ENCODE measurements around the gene GGCT. TPM values are rescaled to one million over a fixed set of nuclear protein-coding genes. Genes with fewer than 3 reads are reported as not detected.

Gene GGCT
- total RNA-seq, 2 experiments from 2014 or later: 34.2 to 37.7 TPM

DNA sequence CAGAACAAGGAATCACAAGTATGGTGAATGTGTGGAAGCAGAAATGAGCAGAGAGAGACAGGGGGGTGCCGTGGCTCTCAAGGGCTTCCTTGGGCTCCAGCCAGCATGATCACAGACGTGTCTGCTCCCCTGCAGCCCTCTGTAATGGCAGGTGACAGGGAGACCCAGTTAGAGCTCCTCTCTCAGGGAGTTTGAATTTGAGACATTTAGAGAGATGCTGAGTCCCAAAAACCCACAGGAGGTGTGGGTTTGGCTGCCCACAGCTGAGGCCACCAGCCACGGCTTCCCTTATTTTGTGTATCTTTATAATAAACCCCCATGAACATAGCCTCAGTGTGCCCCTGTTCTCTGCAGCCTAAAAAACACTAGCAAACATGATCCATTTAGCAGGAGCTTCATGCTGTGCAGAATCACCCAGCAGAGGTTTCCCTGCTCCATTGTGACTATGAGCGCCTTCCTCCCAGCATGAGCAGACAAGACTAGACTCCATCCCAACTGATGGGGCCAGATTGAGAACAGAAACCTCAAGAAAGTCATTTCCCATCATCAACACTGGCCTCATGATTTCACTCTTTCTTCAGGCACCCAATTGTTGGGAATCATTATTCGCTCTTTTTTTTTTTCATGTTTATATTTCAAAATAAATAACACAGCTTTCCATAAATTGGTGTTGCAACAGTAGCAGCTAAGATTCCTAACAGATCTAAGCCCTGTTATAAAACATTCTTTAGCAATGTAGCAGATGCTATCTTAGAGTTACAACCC is 39.4 kb downstream of the GGCT start:
- POLR2A ChIA-PET: interaction anchor here (0.9 kb wide), 1 partner anchor 102 kb away, joined by 4 read pairs; no protein-coding TSS in a partner anchor
- no peak for DNase-seq
- Mint-ChIP-seq H3K4me1 (peaks cover 35% of the 10 kb centered on the region), H3K4me3 (no peak overlapping the region), H3K27me3 (no peaks in the 10 kb centered on the region), H3K27ac (no peak overlapping the region), H3K36me3 (ENCODE audit: low read depth) (peaks cover 13% of the 10 kb centered on the region), H3K9me3 (no peaks in the 10 kb centered on the region)
- CTCF ChIA-PET: interaction anchor here (0.8 to 1.3 kb wide), 3 partner anchors 10 to 99 kb away, joined by 3 to 5 read pairs (median 3); no protein-coding TSS in a partner anchor

- Mint-ChIP-seq H3K4me3 (no peak overlapping the region), H3K27me3 (no peaks in the 10 kb centered on the region), H3K9me3 (no peaks in the 10 kb centered on the region), H3K27ac (no peak overlapping the region), H3K4me1 (peaks cover 32% of the 10 kb centered on the region), H3K36me3 (ENCODE audit: low read depth) (peaks cover 18% of the 10 kb centered on the region)
- ChIA-PET CTCF (interaction anchor here (1.3 kb wide), 1 partner anchor 100 kb away, joined by 3 read pairs; no protein-coding TSS in a partner anchor), POLR2A (interaction anchor here (0.6 to 1.1 kb wide), 2 partner anchors 14 to 130 kb away, joined by 4 to 7 read pairs; partner anchors contain the start of gene NOD1)
- DNase-seq: no peak
These were observed 40.4 kb downstream of the GGCT start for GRCh38 chr7:30464231-30464671.

DNA sequence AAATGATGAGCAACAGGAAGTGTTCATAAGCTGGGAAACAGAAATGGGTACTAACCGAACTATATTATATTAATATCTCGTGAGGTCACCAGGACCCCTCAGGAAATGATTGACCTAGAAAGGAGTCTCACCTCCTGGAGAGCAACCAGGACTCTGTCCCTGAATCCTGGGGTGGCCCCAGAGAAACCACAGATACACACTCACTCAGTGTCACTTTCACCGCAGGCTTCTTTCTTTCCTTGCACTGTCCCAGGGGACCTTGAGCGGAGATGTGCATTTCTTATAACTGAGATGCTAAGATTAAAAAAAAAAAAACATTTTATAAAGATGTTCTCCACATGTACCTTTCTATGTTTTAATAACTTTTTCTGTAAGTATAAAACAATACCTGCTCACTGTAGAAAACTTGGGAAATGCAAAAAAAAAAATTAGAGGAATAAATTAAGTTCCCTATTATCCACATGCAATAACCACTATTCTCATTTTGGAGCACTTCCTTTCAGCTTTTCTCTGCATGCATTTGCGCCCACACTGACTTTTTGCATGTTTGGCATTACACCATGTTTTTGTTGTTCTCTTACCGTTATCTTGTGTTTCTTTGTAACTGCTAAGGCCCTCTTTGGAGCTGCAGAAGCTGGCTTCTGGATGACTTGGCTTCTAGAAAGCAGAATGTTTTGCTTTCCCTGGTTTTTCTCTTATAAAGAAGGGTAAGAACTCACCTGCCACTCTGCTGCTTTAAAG is 41.1 kb downstream of the GGCT start:
- H3K4me3 Mint-ChIP-seq: no peak overlapping the region
- H3K27ac Mint-ChIP-seq: no peak overlapping the region
- DNase-seq: no peak
- H3K4me1 Mint-ChIP-seq: peaks cover 26% of the 10 kb centered on the region
- POLR2A ChIA-PET: interaction anchor here (0.6 to 1.1 kb wide), 2 partner anchors 14 to 130 kb away, joined by 4 to 7 read pairs; partner anchors contain the start of gene NOD1
- CTCF ChIA-PET: no interaction called here
- no peaks in the 10 kb centered on the region for H3K9me3 Mint-ChIP-seq
- no peaks in the 10 kb centered on the region for H3K27me3 Mint-ChIP-seq
- peaks cover 16% of the 10 kb centered on the region for H3K36me3 Mint-ChIP-seq (ENCODE audit: low read depth)

- CTCF ChIA-PET: no interaction called here
- POLR2A ChIA-PET: no interaction called here
- H3K27me3 Mint-ChIP-seq: no peaks in the 10 kb centered on the region
These were observed 42.5 kb downstream of the GGCT start for GRCh38 chr7:30462179-30462578.

GRCh38 chr7:30460246-30460633 is 44.4 kb downstream of the GGCT start:
- ChIA-PET POLR2A (no interaction called here), CTCF (no interaction called here)
- Mint-ChIP-seq H3K27ac (no peak overlapping the region), H3K27me3 (no peaks in the 10 kb centered on the region), H3K36me3 (ENCODE audit: low read depth) (peaks cover 26% of the 10 kb centered on the region), H3K4me1 (peaks cover 10% of the 10 kb centered on the region), H3K9me3 (no peaks in the 10 kb centered on the region), H3K4me3 (no peak overlapping the region)
- DNase-seq: no peak

More at GRCh38 chr7:30462179-30462578, 42.5 kb downstream of the GGCT start:
- Mint-ChIP-seq H3K36me3 (ENCODE audit: low read depth) (peaks cover 21% of the 10 kb centered on the region), H3K27ac (no peak overlapping the region), H3K4me1 (peaks cover 17% of the 10 kb centered on the region), H3K9me3 (no peaks in the 10 kb centered on the region), H3K4me3 (no peak overlapping the region)
- DNase-seq: no peak

- ChIA-PET CTCF (interaction anchor here (0.6 kb wide), 1 partner anchor 73 kb away, joined by 4 read pairs; no protein-coding TSS in a partner anchor), POLR2A (no interaction called here)
- H3K27ac Mint-ChIP-seq: no peak overlapping the region
- H3K36me3 Mint-ChIP-seq (ENCODE audit: low read depth): peaks cover 26% of the 10 kb centered on the region
- no peaks in the 10 kb centered on the region for H3K27me3 Mint-ChIP-seq
- H3K4me1 Mint-ChIP-seq: peaks cover 4% of the 10 kb centered on the region
- DNase-seq: no peak
- no peak overlapping the region for H3K4me3 Mint-ChIP-seq
- H3K9me3 Mint-ChIP-seq: no peaks in the 10 kb centered on the region
These were observed 44.9 kb downstream of the GGCT start for GRCh38 chr7:30459591-30460245.

GRCh38 chr7:30458311-30458710 is 46.3 kb downstream of the GGCT start:
- POLR2A ChIA-PET: interaction anchor here (1.4 kb wide), 1 partner anchor 20 kb away, joined by 3 read pairs; the partner anchor contains the start of gene NOD1
- Mint-ChIP-seq H3K4me3 (no peak overlapping the region), H3K36me3 (ENCODE audit: low read depth) (peaks cover 28% of the 10 kb centered on the region), H3K27me3 (no peaks in the 10 kb centered on the region), H3K27ac (no peak overlapping the region), H3K4me1 (no peaks in the 10 kb centered on the region), H3K9me3 (no peaks in the 10 kb centered on the region)
- CTCF ChIA-PET: no interaction called here
- no peak for DNase-seq

GRCh38 chr7:30453921-30454320 is 50.7 kb downstream of the GGCT start:
- ChIA-PET CTCF (no interaction called here), POLR2A (interaction anchor here (1.4 kb wide), 1 partner anchor 19 kb away, joined by 5 read pairs; no protein-coding TSS in a partner anchor)
- DNase-seq: no peak
- H3K4me1 Mint-ChIP-seq: peaks cover 3% of the 10 kb centered on the region
- no peaks in the 10 kb centered on the region for H3K27me3 Mint-ChIP-seq
- no peaks in the 10 kb centered on the region for H3K9me3 Mint-ChIP-seq
- H3K36me3 Mint-ChIP-seq (ENCODE audit: low read depth): peaks cover 24% of the 10 kb centered on the region
- no peak overlapping the region for H3K4me3 Mint-ChIP-seq
- no peak overlapping the region for H3K27ac Mint-ChIP-seq

DNA sequence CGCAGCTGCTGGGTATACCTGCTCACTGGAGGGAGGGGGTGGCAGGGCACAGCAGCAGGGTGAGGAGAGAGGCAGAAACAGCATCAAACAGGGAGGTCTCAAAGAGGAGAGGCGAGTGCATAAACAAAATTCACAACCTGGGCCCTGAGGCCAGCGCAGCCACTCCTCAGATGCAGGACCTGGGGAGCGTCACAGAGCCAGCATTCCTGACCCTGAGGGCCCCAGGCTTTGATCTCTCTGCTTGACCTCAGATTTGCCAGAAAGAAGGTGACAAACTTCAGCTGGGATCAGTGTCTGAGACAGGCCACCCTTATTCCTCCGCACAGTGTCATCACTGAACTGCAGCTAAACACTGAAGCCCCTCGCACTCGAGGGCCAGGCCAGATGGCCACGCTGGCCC is 51.6 kb downstream of the GGCT start:
- Mint-ChIP-seq H3K27me3 (no peaks in the 10 kb centered on the region), H3K4me1 (peaks cover 3% of the 10 kb centered on the region), H3K27ac (no peak overlapping the region), H3K9me3 (no peaks in the 10 kb centered on the region), H3K4me3 (no peak overlapping the region), H3K36me3 (ENCODE audit: low read depth) (peaks cover 23% of the 10 kb centered on the region)
- ChIA-PET CTCF (no interaction called here), POLR2A (no interaction called here)
- DNase-seq: no peak

GRCh38 chr7:30452280-30452930 is 52.2 kb downstream of the GGCT start:
- no peaks in the 10 kb centered on the region for H3K27me3 Mint-ChIP-seq
- no peak overlapping the region for H3K4me3 Mint-ChIP-seq
- H3K27ac Mint-ChIP-seq: no peak overlapping the region
- no peak for DNase-seq
- peaks cover 3% of the 10 kb centered on the region for H3K4me1 Mint-ChIP-seq
- ChIA-PET POLR2A (no interaction called here), CTCF (no interaction called here)
- no peaks in the 10 kb centered on the region for H3K9me3 Mint-ChIP-seq
- peaks cover 24% of the 10 kb centered on the region for H3K36me3 Mint-ChIP-seq (ENCODE audit: low read depth)

DNA sequence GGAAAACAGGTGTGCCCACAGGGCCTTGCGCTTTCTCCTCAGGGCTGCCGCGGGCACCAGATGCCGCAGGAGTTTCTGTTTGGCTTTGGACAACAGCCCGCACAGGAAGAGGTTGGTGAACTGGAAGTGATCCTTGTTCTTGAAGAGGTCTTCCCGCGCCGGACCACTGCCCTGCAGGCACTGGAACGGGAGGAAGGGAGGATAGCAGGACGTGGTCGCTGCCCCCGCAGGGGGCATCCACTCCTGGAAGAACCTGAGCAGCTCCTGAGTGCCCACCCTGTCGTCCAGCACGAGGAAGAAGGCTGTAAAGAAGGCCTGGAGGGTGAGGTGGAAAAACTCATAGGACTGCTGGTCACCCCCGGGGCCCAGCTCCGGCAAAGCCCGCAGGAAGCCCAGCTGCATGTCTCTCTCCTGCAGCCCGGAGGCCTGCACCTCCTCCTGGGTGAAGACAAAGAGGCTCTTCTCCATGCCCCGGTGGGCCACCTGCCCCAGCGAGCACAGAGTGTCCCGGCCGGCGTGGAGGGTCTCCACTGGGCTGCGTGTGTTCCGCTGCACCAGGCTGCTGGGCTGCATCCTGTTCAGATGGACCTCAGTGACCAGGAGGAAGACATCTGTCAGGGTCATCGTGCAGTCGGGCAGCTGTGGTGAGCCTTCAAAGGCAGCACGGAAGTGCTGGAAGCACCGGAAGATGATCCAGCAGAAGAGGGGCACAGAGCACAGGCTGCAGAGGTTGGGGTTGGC is 52.9 kb downstream of the GGCT start:
- CTCF ChIA-PET: no interaction called here
- H3K4me1 Mint-ChIP-seq: peaks cover 3% of the 10 kb centered on the region

GRCh38 chr7:30450983-30451497 is 53.6 kb downstream of the GGCT start:
- no peak for DNase-seq
- Mint-ChIP-seq H3K9me3 (no peaks in the 10 kb centered on the region), H3K4me1 (peaks cover 5% of the 10 kb centered on the region), H3K36me3 (ENCODE audit: low read depth) (peaks cover 32% of the 10 kb centered on the region), H3K27me3 (no peaks in the 10 kb centered on the region), H3K27ac (no peak overlapping the region), H3K4me3 (no peak overlapping the region)
- CTCF ChIA-PET: no interaction called here
- POLR2A ChIA-PET: no interaction called here

More for the DNA sequence above, 52.9 kb downstream of the GGCT start:
- POLR2A ChIA-PET: no interaction called here
- DNase-seq: no peak
- H3K4me3 Mint-ChIP-seq: no peak overlapping the region
- peaks cover 29% of the 10 kb centered on the region for H3K36me3 Mint-ChIP-seq (ENCODE audit: low read depth)
- H3K9me3 Mint-ChIP-seq: no peaks in the 10 kb centered on the region
- no peak overlapping the region for H3K27ac Mint-ChIP-seq
- no peaks in the 10 kb centered on the region for H3K27me3 Mint-ChIP-seq
